ENCODE data around the gene MTO1.

GRCh38 chr6:73497915-73498314 lies 36.4 kb downstream of the MTO1 start:
- no peak for TF ChIP-seq EZH2 (IDR thresholded peaks at IDR 0.05; ENCODE audit: insufficient read depth, poor library complexity, severe bottlenecking)
- no peak for TF ChIP-seq EZH2phosphoT487 (IDR thresholded peaks at IDR 0.05; ENCODE audit: insufficient read depth, low read depth)

Measured in GM23248 (cell line).